GM12878 (cell line): ENCODE measurements around the gene DGAT2. TPM values are rescaled to one million over a fixed set of nuclear protein-coding genes. Genes with fewer than 3 reads are reported as not detected.

ENCODE experiments used
- ATAC-seq: fragments of 200-7000 bp; cut with Tn5 transposase; 3 replicates; pipeline ENCODE4 v1.9.1; 2020; ENCODE audit warnings: mild to moderate bottlenecking, moderate library complexity
- BruUV-seq: library from RNA; stranded (reverse); fragments of 400-500 nt; replicated peaks from 2 replicates; lab custom pipeline; 2021; lab: Mats Ljungman, UMichigan
- CTCF ChIA-PET: fragments of 300-600 bp; sonication (Branson Sonifier 250); formaldehyde crosslinking; extraction: SDS; loops from one replicate; lab custom pipeline; 2021; ENCODE audit warnings: inconsistent platforms; lab: Yijun Ruan, JAX
- POLR2A ChIA-PET: fragments of 350-600 bp; formaldehyde crosslinking; extraction: SDS; loops from one replicate; lab custom pipeline; 2021; ENCODE audit warnings: inconsistent platforms; lab: Charles Lee
- RAD21 ChIA-PET: fragments of 300-600 bp; sonication (Branson Sonifier 250); formaldehyde crosslinking; loops from one replicate; lab custom pipeline; 2023; ENCODE audit warnings: antibody characterized with exemption; ENCODE audit not compliant: unreplicated experiment; lab: Charles Lee
- SMC1A ChIA-PET: fragments of 300-600 bp; sonication (Branson Sonifier 250); formaldehyde crosslinking; loops from one replicate; lab custom pipeline; 2023; ENCODE audit not compliant: unreplicated experiment, uncharacterized antibody; lab: Charles Lee
- DNase-seq: peaks from one replicate; pipeline ENCODE4 v3.0.0-alpha.2; 2011; ENCODE audit warnings: low read depth, low spot score
- FAIRE-seq: peaks from 3 replicates; lab custom pipeline; 2011; peaks lifted over from hg19 to GRCh38; lab: Jason Lieb, UNC
- H2AFZ ChIP-seq: 2 replicates; pipeline ENCODE4 v1.6.0; 2011; ENCODE audit warnings: low read depth, low read length, control low read depth; ENCODE audit not compliant: control insufficient read depth
- H3K27ac ChIP-seq: 2 replicates; pipeline ENCODE4 v1.5.1; 2011; ENCODE audit warnings: control low read depth; ENCODE audit not compliant: control insufficient read depth, insufficient read depth
- H3K27me3 ChIP-seq, 2 experiments: replicated peaks in 1 of 2; 2 replicates each; pipeline versions ENCODE4 v1.6.0 to v1.6.1; 2011; ENCODE audit warnings: low read length in 1 of 2; ENCODE audit not compliant: control insufficient read depth in 2 of 2, insufficient read depth in 2 of 2
- H3K36me3 ChIP-seq, 2 experiments: 2 replicates each; pipeline ENCODE4 v1.5.1; 2011; ENCODE audit warnings: low read length in 1 of 2; ENCODE audit not compliant: control insufficient read depth in 2 of 2, insufficient read depth in 2 of 2
- H3K4me1 ChIP-seq: 2 replicates; pipeline ENCODE4 v1.6.1; 2011; ENCODE audit warnings: mild to moderate bottlenecking, low read length, moderate library complexity, mixed read lengths; ENCODE audit not compliant: control insufficient read depth, insufficient read depth
- H3K4me2 ChIP-seq: 2 replicates; pipeline ENCODE4 v1.6.0; 2011; ENCODE audit warnings: control low read depth; ENCODE audit not compliant: control insufficient read depth, insufficient read depth
- H3K4me3 ChIP-seq: fragments of 200-600 bp; sonication (generic); 2 replicates; pipeline ENCODE4 v1.5.1; 2016
- H3K79me2 ChIP-seq: 2 replicates; pipeline ENCODE4 v1.6.0; 2011; ENCODE audit warnings: low read length; ENCODE audit not compliant: control insufficient read depth, insufficient read depth
- H3K9ac ChIP-seq: 2 replicates; pipeline ENCODE4 v1.8.0; 2011; ENCODE audit warnings: low read length, control low read depth, mixed read lengths; ENCODE audit not compliant: control insufficient read depth, insufficient read depth
- H3K9me3 ChIP-seq: replicated peaks from 3 replicates; pipeline ENCODE4 v1.5.1; 2011; ENCODE audit warnings: mild to moderate bottlenecking, low read length; ENCODE audit not compliant: control insufficient read depth, insufficient read depth
- H4K20me1 ChIP-seq: 2 replicates; pipeline ENCODE4 v1.6.0; 2011; ENCODE audit not compliant: control insufficient read depth, insufficient read depth
- ATF7 ChIP-seq: fragments of 450-650 bp; IDR thresholded peaks from 2 replicates; pipeline ENCODE4 v1.6.1; 2016; ENCODE audit warnings: low read depth, mild to moderate bottlenecking
- BCL11A ChIP-seq: IDR thresholded peaks from 2 replicates; pipeline ENCODE4 v1.6.1; 2011; ENCODE audit warnings: low read depth, low read length
- PAX5 ChIP-seq: IDR thresholded peaks from 2 replicates; pipeline ENCODE4 v1.6.1; 2011; ENCODE audit warnings: low read depth, low read length, borderline replicate concordance
- SPI1 ChIP-seq: IDR thresholded peaks from 2 replicates; pipeline ENCODE4 v1.6.1; 2011; ENCODE audit warnings: low read depth, mild to moderate bottlenecking, low read length, moderate library complexity, borderline replicate concordance; ENCODE audit not compliant: insufficient read depth
- TCF7 ChIP-seq: IDR thresholded peaks from 2 replicates; pipeline ENCODE4 v1.6.1; 2014; ENCODE audit warnings: antibody characterized with exemption, borderline replicate concordance
- ZNF24 ChIP-seq: fragments of 450-650 bp; IDR thresholded peaks from 2 replicates; pipeline ENCODE4 v1.6.1; 2017; ENCODE audit warnings: antibody characterized with exemption, mild to moderate bottlenecking
- ZNF274 ChIP-seq: IDR thresholded peaks from one replicate; pipeline ENCODE4 v1.8.0; 2011; ENCODE audit not compliant: insufficient read length, insufficient read depth
- WGBS: methylation state at CpG from one replicate; pipeline ENCODE4 v1.1.6; 2016; ENCODE audit warnings: low lambda C conversion rate; ENCODE audit not compliant: insufficient replicate concordance, insufficient coverage; ENCODE audit errors: missing lambda C conversion rate; 5-methylcytosine and 5-hydroxymethylcytosine counted together
- in situ Hi-C: fragments of 300-500 bp; cut with MboI; formaldehyde crosslinking; loops from 9 replicates; pipeline ENCODE4 v1.14.3; 2018; ENCODE audit warnings: mixed read lengths
- intact Hi-C: fragments of 100-400 bp; cut with micrococcal nuclease; formaldehyde crosslinking; loops from one replicate; pipeline ENCODE4 v1.14.2; 2022; ENCODE audit not compliant: unreplicated experiment
- polyA plus RNA-seq, 11 experiments: library from polyadenylated mRNA; depleted of rRNA in 4 of 11; unstranded in 6 of 11; stranded (reverse) in 5 of 11; fragments of >200 nt; fragmentation: Nextera tagmentation in 4 of 11; fragmentation: Illumina TruSeq in 1 of 11; extraction: Ambion mirVana in 4 of 11; extraction: Trizol in 1 of 11; gene quantifications; 1 replicate in 1 of 11; 2 replicates in 10 of 11; pipeline versions ENCODE4 v1.2.1 to v1.2.3, GENCODE V29; 2011 to 2016; ENCODE audit warnings: inconsistent platforms in 2 of 11, missing spikeins in 2 of 11, low read depth in 1 of 11
- total RNA-seq, 4 experiments: library from RNA; depleted of rRNA in 3 of 4; stranded (reverse); fragments of >200 nt in 3 of 4; fragmentation: Illumina TruSeq in 1 of 4; extraction: Trizol in 1 of 4; gene quantifications; 2 replicates each; pipeline versions ENCODE4 v1.2.1 to v1.2.3, GENCODE V29; 2013 to 2021
- TF ChIP-seq, protein P1 (sequence below): fragments of 450-650 bp; IDR thresholded peaks from 2 replicates; pipeline ENCODE4 v1.6.1; 2017; ENCODE audit warnings: mild to moderate bottlenecking, moderate library complexity

Gene DGAT2
- total and polyA plus RNA-seq, 10 of the 15 experiments (the other 5 are each of a cell fraction or from before 2014, with no cell fraction given): 5.1 to 25.9 (median 17.6) TPM

DNA sequence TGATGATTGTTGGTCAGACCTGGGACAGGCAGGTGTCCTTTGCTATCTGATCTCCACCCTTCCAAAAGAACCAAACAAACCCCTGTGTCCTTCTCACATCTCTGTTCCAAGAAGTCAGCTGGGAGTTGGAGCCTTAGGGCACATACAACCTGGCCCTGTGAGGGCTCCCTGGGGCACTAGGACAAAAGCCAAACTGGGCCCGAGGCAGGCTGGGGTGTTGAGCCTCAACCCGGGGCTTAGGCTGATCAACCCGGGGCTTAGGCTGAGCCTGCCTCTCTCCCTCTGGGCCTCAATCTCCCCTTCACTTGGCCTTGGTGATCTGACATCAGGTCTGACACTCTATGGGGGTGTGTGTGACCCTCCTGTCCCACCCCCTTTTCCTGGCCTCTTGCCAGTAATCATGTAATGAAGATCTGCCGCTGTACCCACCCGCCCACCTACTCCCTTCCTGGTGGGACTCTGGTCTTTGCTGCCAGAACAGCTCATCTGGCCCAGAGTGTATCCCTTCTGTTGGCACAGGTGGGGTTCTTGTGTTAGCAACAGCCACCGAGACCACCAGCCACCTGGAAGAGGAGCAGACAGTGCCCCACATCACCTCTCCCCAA lies 23.7 kb downstream of the DGAT2 start:
- no peak for TF ChIP-seq ZNF274
- no peak for TF ChIP-seq PAX5
- TF ChIP-seq BCL11A: no peak
- TF ChIP-seq SPI1: no peak
- TF ChIP-seq ATF7: no peak
- no peak for TF ChIP-seq ZNF24
- TF ChIP-seq, protein P1, sequence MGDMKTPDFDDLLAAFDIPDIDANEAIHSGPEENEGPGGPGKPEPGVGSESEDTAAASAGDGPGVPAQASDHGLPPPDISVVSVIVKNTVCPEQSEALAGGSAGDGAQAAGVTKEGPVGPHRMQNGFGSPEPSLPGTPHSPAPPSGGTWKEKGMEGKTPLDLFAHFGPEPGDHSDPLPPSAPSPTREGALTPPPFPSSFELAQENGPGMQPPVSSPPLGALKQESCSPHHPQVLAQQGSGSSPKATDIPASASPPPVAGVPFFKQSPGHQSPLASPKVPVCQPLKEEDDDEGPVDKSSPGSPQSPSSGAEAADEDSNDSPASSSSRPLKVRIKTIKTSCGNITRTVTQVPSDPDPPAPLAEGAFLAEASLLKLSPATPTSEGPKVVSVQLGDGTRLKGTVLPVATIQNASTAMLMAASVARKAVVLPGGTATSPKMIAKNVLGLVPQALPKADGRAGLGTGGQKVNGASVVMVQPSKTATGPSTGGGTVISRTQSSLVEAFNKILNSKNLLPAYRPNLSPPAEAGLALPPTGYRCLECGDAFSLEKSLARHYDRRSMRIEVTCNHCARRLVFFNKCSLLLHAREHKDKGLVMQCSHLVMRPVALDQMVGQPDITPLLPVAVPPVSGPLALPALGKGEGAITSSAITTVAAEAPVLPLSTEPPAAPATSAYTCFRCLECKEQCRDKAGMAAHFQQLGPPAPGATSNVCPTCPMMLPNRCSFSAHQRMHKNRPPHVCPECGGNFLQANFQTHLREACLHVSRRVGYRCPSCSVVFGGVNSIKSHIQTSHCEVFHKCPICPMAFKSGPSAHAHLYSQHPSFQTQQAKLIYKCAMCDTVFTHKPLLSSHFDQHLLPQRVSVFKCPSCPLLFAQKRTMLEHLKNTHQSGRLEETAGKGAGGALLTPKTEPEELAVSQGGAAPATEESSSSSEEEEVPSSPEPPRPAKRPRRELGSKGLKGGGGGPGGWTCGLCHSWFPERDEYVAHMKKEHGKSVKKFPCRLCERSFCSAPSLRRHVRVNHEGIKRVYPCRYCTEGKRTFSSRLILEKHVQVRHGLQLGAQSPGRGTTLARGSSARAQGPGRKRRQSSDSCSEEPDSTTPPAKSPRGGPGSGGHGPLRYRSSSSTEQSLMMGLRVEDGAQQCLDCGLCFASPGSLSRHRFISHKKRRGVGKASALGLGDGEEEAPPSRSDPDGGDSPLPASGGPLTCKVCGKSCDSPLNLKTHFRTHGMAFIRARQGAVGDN: no peak
- no peak for TF ChIP-seq TCF7
- TF ChIP-seq, all 136 proteins: peak for 0
- ChIA-PET RAD21 (interaction anchor here (1.2 kb wide), 1 partner anchor 71 kb away, joined by 5 read pairs; no protein-coding TSS in a partner anchor), CTCF (interaction anchor here (1.0 to 3.1 kb wide), 3 partner anchors 9 to 69 kb away, joined by 3 to 11 read pairs (median 6); no protein-coding TSS in a partner anchor), SMC1A (interaction anchor here (0.7 kb wide), 1 partner anchor 10 kb away, joined by 3 read pairs; no protein-coding TSS in a partner anchor), POLR2A (no interaction called here)
- no peak overlapping the region for H3K4me2 ChIP-seq
- no peak overlapping the region for H3K9ac ChIP-seq
- intact Hi-C loops (no loop called here), in situ Hi-C loops (no loop called here)
- peaks cover 0 to 3% of the 10 kb centered on the region in 2 experiments; a peak in 1 of 4 replicates for H3K36me3 ChIP-seq
- no peak overlapping the region for H2AFZ ChIP-seq
- BruUV-seq: no TSS peak
- H3K4me1 ChIP-seq: no peaks in the 10 kb centered on the region
- H3K27me3 ChIP-seq: no peaks in the 10 kb centered on the region
- ATAC-seq (no peak), FAIRE-seq (no peak), DNase-seq (no peak)
- H3K79me2 ChIP-seq: no peaks in the 10 kb centered on the region
- no peak overlapping the region for H3K4me3 ChIP-seq
- 93% methylated on average over 6 of the region's 6 CpGs for WGBS
- H4K20me1 ChIP-seq: no peaks in the 10 kb centered on the region
- no peak overlapping the region for H3K27ac ChIP-seq
- H3K9me3 ChIP-seq: no peaks in the 10 kb centered on the region
